K562 (cell line): ENCODE results near the gene APLNR. TPM values are rescaled to one million over a fixed set of nuclear protein-coding genes. Genes with fewer than 3 reads are reported as not detected.
A peak's percentile ranks its signal among the peaks of the same experiment; 100 is the strongest.

Experiments used
- ATAC-seq: fragments of 200-7000 bp; cut with Tn5 transposase; 3 replicates; pipeline ENCODE4 v1.9.1; 2020; ENCODE audit warnings: moderate library complexity
- BruUV-seq: library from RNA; stranded (reverse); fragments of 400-500 nt; replicated peaks from 2 replicates; lab custom pipeline; 2021; lab: Mats Ljungman, UMichigan
- CTCF ChIA-PET: fragments of 300-600 bp; formaldehyde crosslinking; extraction: SDS; loops from one replicate; lab custom pipeline; 2021; ENCODE audit warnings: low intra/inter-chr PET ratio; lab: Yijun Ruan, JAX
- POLR2A ChIA-PET: fragments of 300-600, 350-650 bp; sonication (Branson Sonifier 250); formaldehyde crosslinking; extraction: SDS; loops from one replicate; lab custom pipeline; 2021; ENCODE audit warnings: antibody characterized with exemption, inconsistent platforms; lab: Yijun Ruan, JAX
- DNase-seq, 4 experiments: peaks; one replicate each; pipeline versions ENCODE4 v3.0.0 to v3.0.0-alpha.2; 2011 to 2018; ENCODE audit warnings: low spot score in 3 of 4, mixed read lengths in 3 of 4; ENCODE audit errors: extremely low read depth in 1 of 4
- FAIRE-seq: peaks from 2 replicates; lab custom pipeline; 2011; peaks lifted over from hg19 to GRCh38; lab: Jason Lieb, UNC
- H2AFZ ChIP-seq: 2 replicates; pipeline ENCODE4 v1.6.0; 2011; ENCODE audit warnings: low read depth, low read length, control low read depth, inconsistent platforms
- H3K27ac ChIP-seq: fragments of 200-600 bp; 3 replicates; pipeline ENCODE4 v1.8.0; 2011; ENCODE audit warnings: low read depth, mild to moderate bottlenecking, control low read depth, inconsistent platforms, low read length, moderate library complexity, mixed read lengths; ENCODE audit errors: extremely low read depth
- H3K27me3 ChIP-seq, 2 experiments: fragments of 300-600 bp in 1 of 2; 2 replicates in 1 of 2; 3 replicates in 1 of 2; pipeline versions ENCODE4 v1.6.0 to v1.8.0; 2011; ENCODE audit warnings: inconsistent platforms in 2 of 2, low read length in 2 of 2, mild to moderate bottlenecking in 1 of 2, mixed read lengths in 1 of 2, moderate library complexity in 1 of 2; ENCODE audit not compliant: control insufficient read depth in 2 of 2, insufficient read depth in 2 of 2
- H3K36me3 ChIP-seq: fragments of 300-600 bp; 3 replicates; pipeline ENCODE4 v1.8.0; 2011; ENCODE audit warnings: mild to moderate bottlenecking, low read length, inconsistent platforms; ENCODE audit not compliant: control insufficient read depth, insufficient read depth
- H3K4me1 ChIP-seq, 2 experiments: fragments of 200-600 bp in 1 of 2; replicated peaks in 1 of 2; 2 replicates in 1 of 2; 3 replicates in 1 of 2; pipeline versions ENCODE4 v1.5.1 to v1.8.0; 2011; ENCODE audit warnings: inconsistent platforms in 2 of 2, low read length in 2 of 2, mild to moderate bottlenecking in 1 of 2, mixed read lengths in 1 of 2, moderate library complexity in 1 of 2; ENCODE audit not compliant: control insufficient read depth in 2 of 2, insufficient read depth in 2 of 2
- H3K4me2 ChIP-seq: 2 replicates; pipeline ENCODE4 v1.6.1; 2011; ENCODE audit warnings: low read length, control low read depth, inconsistent platforms, mixed read lengths; ENCODE audit not compliant: insufficient read depth
- H3K4me3 ChIP-seq: fragments of 200-600 bp; sonication (generic), shearing (Covaris generic); 2 replicates; pipeline ENCODE4 v1.5.1; 2016; ENCODE audit warnings: control low read depth, inconsistent platforms
- H3K79me2 ChIP-seq: fragments of 200-600 bp; 3 replicates; pipeline ENCODE4 v1.8.0; 2011; ENCODE audit warnings: low read length, inconsistent platforms; ENCODE audit not compliant: control insufficient read depth, insufficient read depth
- H3K9ac ChIP-seq, 2 experiments: 2 replicates each; pipeline versions ENCODE4 v1.6.0 to v1.6.1; 2011; ENCODE audit warnings: low read depth in 2 of 2, low read length in 2 of 2, control low read depth in 1 of 2, inconsistent platforms in 1 of 2, mild to moderate bottlenecking in 1 of 2, mixed read lengths in 1 of 2; ENCODE audit not compliant: insufficient read depth in 1 of 2
- H3K9me1 ChIP-seq: one replicate; pipeline ENCODE4 v1.6.0; 2011; ENCODE audit warnings: inconsistent platforms, mild to moderate bottlenecking, low read length, moderate library complexity; ENCODE audit not compliant: control insufficient read depth, insufficient read depth
- H3K9me3 ChIP-seq: replicated peaks from 2 replicates; pipeline ENCODE4 v1.5.1; 2011; ENCODE audit warnings: low read depth, low read length, inconsistent platforms; ENCODE audit not compliant: control insufficient read depth, insufficient read depth
- H4K20me1 ChIP-seq: replicated peaks from 2 replicates; pipeline ENCODE4 v1.6.1; 2011; ENCODE audit warnings: low read length, inconsistent platforms, mixed read lengths; ENCODE audit not compliant: control insufficient read depth, insufficient read depth
- CREM ChIP-seq: IDR thresholded peaks from 2 replicates; pipeline ENCODE4 v1.6.1; 2014; ENCODE audit warnings: antibody characterized with exemption, low read depth
- CTBP1 ChIP-seq: fragments of 450-650 bp; IDR thresholded peaks from 2 replicates; pipeline ENCODE4 v1.6.1; 2016; ENCODE audit warnings: borderline replicate concordance
- HNRNPUL1 ChIP-seq: fragments of 200-400 bp; formaldehyde crosslinking; IDR thresholded peaks from 2 replicates; pipeline ENCODE4 v1.6.1; 2017; ENCODE audit warnings: low read length
- KDM5B ChIP-seq: fragments of 200-600 bp; sonication (generic); IDR thresholded peaks from 2 replicates; pipeline ENCODE4 v1.6.1; 2012; ENCODE audit warnings: low read depth, mild to moderate bottlenecking, moderate library complexity, low read length, control low read depth, inconsistent platforms; ENCODE audit not compliant: insufficient replicate concordance
- MAFG ChIP-seq: fragments of 450-650 bp; conservative IDR thresholded peaks from 2 replicates; pipeline ENCODE4 v1.6.1; 2016; ENCODE audit warnings: missing genetic modification characterization, missing compliant biosample characterization
- MYBL2 ChIP-seq, 2 experiments: fragments of 450-650 bp in 1 of 2; sonication (generic) in 1 of 2; formaldehyde crosslinking in 1 of 2; IDR thresholded peaks; 2 replicates each; pipeline versions ENCODE4 v1.6.1 to v1.8.1; 2017 to 2022; ENCODE audit warnings: borderline replicate concordance in 1 of 2, inconsistent platforms in 1 of 2, low read depth in 1 of 2, mild to moderate bottlenecking in 1 of 2, missing genetic modification reagents in 1 of 2, moderate library complexity in 1 of 2
- NR2C2 ChIP-seq, 2 experiments: fragments of 200-800 bp in 1 of 2; sonication (Bioruptor generic) in 1 of 2; sonication (generic) in 1 of 2; formaldehyde crosslinking in 1 of 2; IDR thresholded peaks; 2 replicates each; pipeline versions ENCODE4 v1.6.1 to v1.8.0; 2016 to 2022; ENCODE audit warnings: mild to moderate bottlenecking in 1 of 2, missing compliant biosample characterization in 1 of 2, missing genetic modification characterization in 1 of 2, missing genetic modification reagents in 1 of 2
- POLR2AphosphoS2 ChIP-seq: IDR thresholded peaks from 2 replicates; pipeline ENCODE4 v1.6.1; 2012; ENCODE audit warnings: low read length, improper control_type of control experiment
- RAD51 ChIP-seq: fragments of 450-650 bp; IDR thresholded peaks from 2 replicates; pipeline ENCODE4 v1.7.1; 2016; ENCODE audit warnings: low read depth, mild to moderate bottlenecking, borderline replicate concordance
- ZNF764 ChIP-seq: fragments of 250-450 bp; sonication (Bioruptor Pico); IDR thresholded peaks from 2 replicates; pipeline ENCODE4 v1.4.0; 2020; ENCODE audit warnings: low read depth, mild to moderate bottlenecking, moderate library complexity
- ZNF785 ChIP-seq: fragments of 250-450 bp; sonication (Bioruptor Pico); IDR thresholded peaks from 2 replicates; pipeline ENCODE4 v1.4.0; 2020; ENCODE audit warnings: mild to moderate bottlenecking
- WGBS: fragments of 100-300 bp; shearing (Covaris generic); methylation state at CpG from one replicate; pipeline ENCODE4 v1.1.6; 2016; ENCODE audit warnings: low coverage, mixed read lengths; ENCODE audit not compliant: insufficient coverage; ENCODE audit errors: missing lambda C conversion rate; 5-methylcytosine and 5-hydroxymethylcytosine counted together
- in situ Hi-C: fragments of 300-500 bp; cut with MboI; formaldehyde crosslinking; loops from 4 replicates; pipeline ENCODE4 v1.15.0; 2018; ENCODE audit warnings: inconsistent platforms, mixed read lengths
- intact Hi-C: fragments of 100-400 bp; cut with micrococcal nuclease; formaldehyde crosslinking; loops from 2 replicates; pipeline ENCODE4 v1.14.2; 2022
- polyA plus RNA-seq, 8 experiments: library from polyadenylated mRNA; depleted of rRNA in 4 of 8; stranded (reverse) in 5 of 8; unstranded in 3 of 8; fragments of >200 nt; fragmentation: Nextera tagmentation in 2 of 8; fragmentation: Illumina TruSeq in 1 of 8; extraction: Ambion mirVana in 2 of 8; extraction: Trizol in 1 of 8; gene quantifications; 2 replicates each; pipeline versions ENCODE4 v1.2.1 to v1.2.3, GENCODE V29; 2011 to 2014; ENCODE audit warnings: inconsistent platforms in 1 of 8, missing spikeins in 1 of 8
- total RNA-seq, 7 experiments: library from RNA; depleted of rRNA in 6 of 7; stranded (reverse); fragments of >200 nt in 6 of 7; fragmentation: Illumina TruSeq in 2 of 7; extraction: Trizol in 2 of 7; gene quantifications; 2 replicates each; pipeline versions ENCODE4 v1.2.1 to v1.2.3, GENCODE V29; 2011 to 2021; ENCODE audit warnings: low replicate concordance in 1 of 7
- TF ChIP-seq, protein P1 (sequence below): IDR thresholded peaks from 2 replicates; pipeline ENCODE4 v1.6.1; 2012; ENCODE audit warnings: low read depth, low read length, improper control_type of control experiment, borderline replicate concordance

The APLNR gene
- total and polyA plus RNA-seq, 9 of the 15 experiments (the other 6 are each of a cell fraction or from before 2014, with no cell fraction given) = 0.15 to 2.0 (median 0.65) TPM

DNA sequence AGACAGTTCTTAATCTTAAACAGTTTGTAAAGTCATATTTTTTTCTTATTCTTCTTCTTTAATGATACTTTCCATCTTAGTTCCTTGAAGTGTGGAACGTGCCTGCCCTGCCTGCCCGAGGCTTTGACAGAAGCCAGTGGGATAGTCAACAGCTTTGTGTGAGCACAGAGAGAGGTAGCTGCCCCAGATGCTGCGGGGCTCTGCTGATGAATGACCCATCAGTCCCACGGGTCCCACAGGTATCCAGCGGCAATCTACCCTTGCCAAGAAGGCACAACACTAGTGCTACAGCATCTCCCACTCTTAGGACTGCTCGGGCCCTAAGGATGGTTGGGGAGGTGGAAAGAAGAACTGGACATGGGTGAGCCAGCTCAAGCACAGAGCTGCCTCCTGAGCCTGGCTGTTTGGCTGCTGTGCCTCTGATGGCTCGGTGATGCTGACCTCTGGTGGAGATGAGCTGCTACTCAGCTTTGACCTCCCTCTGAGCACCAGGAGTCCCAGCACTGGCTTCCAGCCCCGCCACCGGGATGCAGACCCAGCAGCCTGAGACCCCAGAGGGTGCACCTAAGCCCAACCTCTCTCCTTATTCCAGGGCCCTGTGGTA is 11.8 kb upstream of the APLNR start:
- peak; percentile 92 for FAIRE-seq
- 11% methylated on average over 7 of the region's 9 CpGs for WGBS
- in situ Hi-C loops (loop anchor here (10.0 kb wide), 1 partner anchor 244 kb away; no protein-coding TSS in a partner anchor), intact Hi-C loops (loop anchor here (1.0 to 10.0 kb wide), 8 partner anchors 29 to 1304 kb away; no protein-coding TSS in a partner anchor)
- BruUV-seq = no TSS peak
- POLR2A ChIA-PET = interaction anchor here (0.5 to 1.7 kb wide), 13 partner anchors 8 to 406 kb away, joined by 3 to 12 read pairs (median 3); no protein-coding TSS in a partner anchor
- Histone ChIP-seq H3K9me3 (no peaks in the 10 kb centered on the region), H3K4me2 (peak overlapping the region; percentile 21; the same call in 1 of the 2 replicates), H3K4me1 (peaks cover 6 to 18% of the 10 kb centered on the region in 2 experiments; a peak in 3 of 5 replicates), H3K27me3 (no peaks in the 10 kb centered on the region), H2AFZ (peak overlapping the region; percentile 54), H3K36me3 (no peaks in the 10 kb centered on the region), H3K79me2 (no peaks in the 10 kb centered on the region), H3K9me1 (no peaks in the 10 kb centered on the region), H3K9ac (no peak overlapping the region; a peak in 1 of 4 replicates), H3K27ac (no peak overlapping the region), H3K4me3 (no peak overlapping the region), H4K20me1 (no peaks in the 10 kb centered on the region)
- peak; percentile 43 to 85 (median 62) for DNase-seq
- CTCF ChIA-PET = interaction anchor here (0.7 to 4.7 kb wide), 11 partner anchors 109 to 1306 kb away, joined by 3 to 74 read pairs (median 5); no protein-coding TSS in a partner anchor
- peak; percentile 96 for ATAC-seq
- TF ChIP-seq NR2C2 (CRISPR knock-in tag; IDR thresholded peaks at IDR 0.05) (0 out of 2 replicates have a peak, but pooled peaks have one; percentile 9), NR2C2 (tag; IDR thresholded peaks at IDR 0.05) (no peak), KDM5B (no peak), HNRNPUL1 (no peak), CTBP1 (peak; percentile 57; the same call in 1 of the 2 replicates), MYBL2 (IDR thresholded peaks at IDR 0.05; ENCODE audit: low read depth) (no peak), MYBL2 (CRISPR knock-in tag; IDR thresholded peaks at IDR 0.05; ENCODE audit: borderline replicate concordance) (no peak), ZNF764 (CRISPR knock-in tag) (no peak), POLR2AphosphoS2 (no peak), CREM (no peak), MAFG (tag) (no peak), ZNF785 (CRISPR knock-in tag) (no peak), RAD51 (no peak)
- TF ChIP-seq, protein P1, sequence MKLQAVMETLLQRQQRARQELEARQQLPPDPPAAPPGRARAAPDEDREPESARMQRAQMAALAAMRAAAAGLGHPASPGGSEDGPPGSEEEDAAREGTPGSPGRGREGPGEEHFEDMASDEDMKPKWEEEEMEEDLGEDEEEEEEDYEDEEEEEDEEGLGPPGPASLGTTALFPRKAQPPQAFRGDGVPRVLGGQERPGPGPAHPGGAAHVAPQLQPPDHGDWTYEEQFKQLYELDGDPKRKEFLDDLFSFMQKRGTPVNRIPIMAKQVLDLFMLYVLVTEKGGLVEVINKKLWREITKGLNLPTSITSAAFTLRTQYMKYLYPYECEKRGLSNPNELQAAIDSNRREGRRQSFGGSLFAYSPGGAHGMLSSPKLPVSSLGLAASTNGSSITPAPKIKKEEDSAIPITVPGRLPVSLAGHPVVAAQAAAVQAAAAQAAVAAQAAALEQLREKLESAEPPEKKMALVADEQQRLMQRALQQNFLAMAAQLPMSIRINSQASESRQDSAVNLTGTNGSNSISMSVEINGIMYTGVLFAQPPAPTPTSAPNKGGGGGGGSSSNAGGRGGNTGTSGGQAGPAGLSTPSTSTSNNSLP = no peak
